HG03175 (cell line): ENCODE data around the gene UXT.
A peak's percentile ranks its signal among the peaks of the same experiment; 100 is the strongest.
"Not testable (repeated sequence)": the region's sequence is repeated elsewhere in the genome, so short reads cannot be mapped to it uniquely, and the experiment has no call there.

Experiments used
- ATAC-seq: cut with Tn5 transposase; IDR thresholded peaks from one replicate; pipeline ENCODE4 v1.9.1; 2021; ENCODE audit warnings: mild to moderate bottlenecking, moderate library complexity; ENCODE audit not compliant: unreplicated experiment

UXT gene, protein sequence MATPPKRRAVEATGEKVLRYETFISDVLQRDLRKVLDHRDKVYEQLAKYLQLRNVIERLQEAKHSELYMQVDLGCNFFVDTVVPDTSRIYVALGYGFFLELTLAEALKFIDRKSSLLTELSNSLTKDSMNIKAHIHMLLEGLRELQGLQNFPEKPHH

DNA sequence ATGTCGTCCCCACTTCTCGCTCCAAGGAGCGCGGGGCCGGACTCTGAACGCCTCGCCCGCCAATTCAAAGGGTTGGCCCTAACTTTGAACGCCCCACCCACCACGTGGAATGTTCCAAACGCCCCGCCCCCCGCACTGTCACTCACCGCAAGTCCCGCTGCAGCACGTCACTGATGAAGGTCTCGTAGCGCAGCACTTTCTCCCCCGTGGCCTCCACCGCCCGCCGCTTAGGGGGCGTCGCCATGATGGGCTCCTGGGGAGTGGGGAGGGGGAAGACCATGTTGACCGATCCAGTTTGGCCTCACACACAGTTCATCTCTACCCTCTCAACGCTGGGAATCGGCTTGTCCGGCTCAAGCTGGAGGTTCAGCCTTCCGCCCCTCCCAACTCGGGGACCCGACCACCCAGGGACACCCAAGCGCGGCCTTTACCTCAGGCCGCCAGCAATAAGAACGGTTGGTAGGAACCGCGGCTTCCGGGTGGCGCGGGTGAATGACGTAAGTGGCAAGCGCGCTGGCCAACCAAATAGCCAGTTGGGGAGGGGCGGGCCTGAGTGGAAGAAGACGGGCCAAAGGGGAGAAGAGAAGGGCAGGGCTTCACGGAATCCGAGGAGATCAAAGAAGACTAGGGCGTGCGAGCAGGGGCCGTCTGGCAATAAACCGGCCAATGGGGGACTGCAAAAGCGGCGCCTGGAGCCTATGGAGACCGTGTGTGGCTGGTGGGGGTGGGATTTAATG is at the start of gene UXT:
Gene UXT (minus strand): TSS at position 497 of the 737 bp plus-strand sequence. CDS start 253 bp downstream, at position 244.
- ATAC-seq: peak; percentile 82

DNA sequence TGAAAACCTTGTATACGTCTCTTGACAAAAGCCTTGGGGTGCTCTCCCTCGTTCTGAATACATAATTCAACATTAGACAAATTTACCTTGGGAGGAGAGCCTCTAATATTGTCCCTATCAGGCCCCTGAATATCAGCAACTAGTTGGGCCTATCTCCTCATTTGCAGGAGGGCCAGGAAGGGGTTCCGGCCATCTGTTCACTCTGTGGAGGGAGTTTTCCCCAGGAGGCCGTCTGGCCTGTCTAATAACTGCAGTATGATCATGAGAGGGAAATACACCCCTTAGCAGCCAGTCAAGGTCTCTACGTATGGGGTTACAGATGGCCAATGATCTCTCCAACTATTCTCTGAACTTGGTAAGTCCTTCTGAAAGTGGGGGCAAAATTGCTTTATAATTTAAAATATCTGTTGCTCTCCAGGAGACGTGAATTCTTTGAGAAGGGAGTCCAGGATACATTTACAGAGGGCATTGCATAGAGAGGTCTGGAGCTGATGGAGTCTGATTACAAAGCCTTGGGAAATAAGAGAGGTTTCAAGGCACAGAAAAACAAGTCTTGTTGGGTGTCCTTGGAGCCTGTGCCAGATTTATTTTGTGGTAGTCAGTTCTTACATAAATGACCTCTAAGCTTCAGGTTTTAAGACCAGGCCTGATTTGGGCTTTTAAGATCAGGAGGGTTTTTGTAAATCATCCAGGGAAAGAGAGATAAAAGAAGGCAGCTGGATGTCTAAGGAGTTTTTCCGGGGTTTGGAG is 48.2 kb upstream of the UXT start:
- ATAC-seq: no peak

- no peak for ATAC-seq
Measured at GRCh38 chrX:47706575-47706974, 47.6 kb upstream of the UXT start.

DNA sequence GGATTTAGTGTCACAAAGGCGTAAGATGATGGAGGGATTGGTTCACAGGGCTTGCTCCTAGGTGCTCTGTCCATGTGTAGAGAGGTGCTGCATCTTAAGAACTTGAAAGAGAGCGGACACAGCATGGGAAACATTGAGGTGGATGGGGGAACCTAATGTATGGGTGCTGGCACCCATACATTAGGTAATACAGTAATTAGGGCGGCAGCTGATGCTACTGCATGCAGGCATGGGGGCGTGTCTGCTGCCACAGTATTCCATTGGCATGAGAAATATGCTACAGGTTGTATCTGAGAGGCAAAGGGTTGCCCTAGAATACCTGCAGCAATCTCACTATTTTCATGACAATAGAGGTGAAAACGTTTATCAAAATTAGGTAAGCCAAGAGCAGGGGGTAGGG is 45.8 kb upstream of the UXT start:
- no peak for ATAC-seq

DNA sequence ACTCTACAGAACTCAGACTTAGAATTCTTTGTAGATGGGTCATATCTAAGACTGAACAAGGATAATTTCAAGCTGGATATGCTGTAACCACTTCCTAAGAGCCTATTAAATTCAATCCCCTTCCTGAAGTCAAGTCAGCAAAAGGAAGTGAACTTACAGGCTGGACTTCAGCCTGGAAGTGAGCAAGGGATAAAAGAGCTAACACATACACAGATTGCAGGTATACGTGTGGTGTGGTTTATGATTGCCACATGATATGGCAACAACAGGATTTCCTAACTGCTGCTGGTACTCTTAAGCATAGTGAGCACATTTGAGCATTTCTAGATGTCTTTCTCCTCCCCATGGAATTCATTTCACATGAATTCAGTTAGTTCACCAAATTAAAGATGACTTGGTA is 38.2 kb upstream of the UXT start:
- ATAC-seq: no peak

DNA sequence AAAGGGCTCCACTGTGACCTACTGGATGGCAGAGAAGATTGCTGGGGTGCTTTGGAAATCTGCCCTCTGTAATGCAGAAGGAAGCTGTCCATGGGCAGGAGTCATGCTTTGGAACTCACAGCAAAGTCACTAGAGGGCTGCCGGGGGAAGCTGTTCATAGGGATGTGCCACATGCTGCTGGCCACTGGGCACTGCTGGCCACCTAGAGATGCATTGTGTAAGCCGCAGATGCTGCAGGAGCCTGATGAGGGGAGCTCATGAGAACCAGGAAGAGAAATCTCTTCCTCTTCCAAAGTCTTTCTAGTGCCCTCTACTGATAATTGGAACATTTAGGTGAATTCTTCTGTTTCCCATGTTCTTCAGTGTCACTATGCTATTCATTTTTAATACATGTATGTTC is 31.2 kb upstream of the UXT start:
- ATAC-seq: no peak

DNA sequence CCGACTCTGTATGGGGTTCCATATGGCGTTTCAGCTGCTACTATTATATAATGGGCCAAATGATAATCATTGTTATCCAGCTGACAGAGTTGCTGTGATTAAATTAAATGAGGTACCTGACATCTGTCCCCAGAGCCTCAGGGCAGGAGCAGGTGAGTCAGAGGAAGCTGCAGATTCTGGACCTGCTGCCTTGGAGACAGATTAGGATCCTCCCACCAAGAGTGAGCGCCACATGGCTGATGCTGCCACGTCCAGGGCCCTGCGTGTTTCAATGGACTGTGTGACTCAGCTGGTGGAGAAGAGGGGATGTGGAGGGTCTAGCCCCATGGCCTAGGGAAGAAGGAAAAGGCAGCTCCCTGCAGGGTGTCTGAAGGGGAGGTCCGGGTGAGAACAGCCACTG is 28.3 kb upstream of the UXT start:
- ATAC-seq: no peak

DNA sequence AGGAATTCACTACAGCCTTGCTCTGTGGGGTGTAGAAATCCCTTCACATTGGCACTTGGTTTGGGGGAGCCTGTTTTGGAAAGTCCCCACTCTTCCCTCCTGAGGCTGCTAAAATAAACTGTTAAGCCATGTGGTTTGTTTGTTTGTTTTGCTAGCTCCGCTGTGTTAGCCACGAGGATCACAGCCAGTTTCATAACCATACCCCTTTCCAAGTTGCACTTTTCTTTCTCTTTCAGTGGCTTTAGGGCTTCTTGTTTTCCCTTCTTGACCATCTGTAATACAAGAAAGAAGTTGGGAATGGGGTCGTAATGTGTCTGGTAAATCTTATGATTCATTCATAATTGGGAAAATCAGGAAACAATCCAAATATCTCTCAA is 24.8 kb upstream of the UXT start:
- no peak for ATAC-seq

DNA sequence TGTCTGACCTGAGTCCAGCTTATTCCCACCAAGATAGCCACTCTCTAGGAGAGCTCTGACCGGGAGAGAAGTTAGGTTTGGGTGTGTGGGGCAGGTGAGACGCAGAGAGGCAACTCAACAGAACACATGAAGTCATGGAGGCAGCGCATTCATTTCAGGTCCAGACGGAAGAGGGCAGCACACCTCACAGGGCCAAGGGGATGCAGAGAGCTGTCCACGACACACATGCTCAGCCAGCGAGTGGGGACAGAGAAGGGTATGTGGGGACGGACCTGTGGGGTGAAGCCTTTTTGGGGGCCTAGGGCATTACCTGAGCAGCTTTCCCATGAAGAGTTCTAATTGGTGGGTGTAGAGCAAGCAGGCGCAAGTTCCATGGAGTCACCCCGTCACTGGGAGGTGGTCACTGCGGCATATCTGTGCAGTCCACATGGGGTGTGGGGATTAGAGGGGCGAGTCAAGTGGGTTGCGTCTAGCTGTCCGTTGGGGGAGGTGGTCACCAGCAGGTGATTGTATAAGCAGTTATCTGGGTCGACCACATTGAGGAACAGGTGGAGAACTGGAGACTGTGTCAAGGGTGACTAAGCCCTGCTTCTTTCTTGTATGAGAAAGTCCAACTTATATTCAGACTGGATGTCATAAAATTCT is 24.3 kb upstream of the UXT start:
- no peak for ATAC-seq

DNA sequence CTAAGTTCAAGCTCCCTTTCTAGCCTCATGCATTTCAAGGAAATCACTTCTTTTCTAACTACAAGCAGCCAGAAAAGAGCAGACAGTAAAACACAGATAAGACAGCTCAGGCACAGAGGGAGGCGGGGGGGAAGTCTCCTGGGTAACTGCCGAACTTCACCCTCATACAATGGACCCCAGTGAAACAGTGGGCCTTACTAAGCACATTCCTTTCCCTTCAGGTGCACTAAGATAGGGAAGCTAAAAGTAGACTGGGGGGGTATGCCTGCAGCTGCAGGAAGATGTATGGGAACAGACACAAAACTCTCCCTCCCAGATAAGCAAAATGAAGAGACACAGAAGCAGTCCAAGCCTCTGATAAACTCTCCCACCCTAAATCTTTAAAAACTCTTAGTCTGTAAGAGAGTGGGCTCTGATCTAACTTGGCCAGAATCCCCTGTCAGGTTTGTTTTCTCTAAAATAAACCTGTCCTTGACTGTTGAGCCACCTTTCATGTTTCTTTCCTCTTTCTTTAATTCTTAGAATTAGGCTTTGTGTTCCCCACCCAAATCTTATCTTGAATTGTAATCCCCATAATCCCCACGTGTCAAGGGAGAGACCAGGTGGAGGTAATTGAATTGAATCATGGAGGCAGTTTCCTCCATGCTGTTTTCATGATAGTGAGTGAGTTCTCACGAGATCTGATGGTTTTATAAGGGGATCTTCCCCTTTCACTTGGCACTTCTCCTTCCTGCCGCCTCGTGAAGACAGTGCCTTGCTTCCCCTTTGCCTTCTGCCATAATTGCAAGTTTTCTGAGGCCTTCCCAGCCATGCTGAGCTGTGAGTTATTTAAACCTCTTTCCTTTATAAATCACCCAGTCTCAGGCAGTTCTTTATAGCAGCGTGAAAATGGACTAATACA is 17.2 kb upstream of the UXT start:
- ATAC-seq: not testable (repeated sequence)

DNA sequence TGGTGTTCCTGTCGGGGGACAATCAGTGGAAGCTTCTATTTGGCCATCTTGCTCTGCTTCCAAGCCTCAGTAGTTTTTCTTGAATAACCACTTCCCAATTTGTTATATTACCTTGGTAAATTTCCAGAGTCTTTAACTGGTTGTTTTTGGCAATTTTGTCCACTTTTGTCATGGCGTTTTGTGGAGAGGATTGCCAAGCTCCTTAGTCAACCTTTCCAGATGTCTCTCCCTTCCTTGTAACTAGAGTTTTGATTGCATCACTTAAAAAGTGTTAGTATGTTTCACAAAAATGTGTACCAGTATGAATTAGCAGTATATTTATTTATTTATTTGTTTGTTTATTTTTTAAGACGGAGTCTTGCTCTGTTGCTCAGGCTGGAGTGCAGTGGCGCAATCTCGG is 15.8 kb upstream of the UXT start:
- ATAC-seq: no peak

DNA sequence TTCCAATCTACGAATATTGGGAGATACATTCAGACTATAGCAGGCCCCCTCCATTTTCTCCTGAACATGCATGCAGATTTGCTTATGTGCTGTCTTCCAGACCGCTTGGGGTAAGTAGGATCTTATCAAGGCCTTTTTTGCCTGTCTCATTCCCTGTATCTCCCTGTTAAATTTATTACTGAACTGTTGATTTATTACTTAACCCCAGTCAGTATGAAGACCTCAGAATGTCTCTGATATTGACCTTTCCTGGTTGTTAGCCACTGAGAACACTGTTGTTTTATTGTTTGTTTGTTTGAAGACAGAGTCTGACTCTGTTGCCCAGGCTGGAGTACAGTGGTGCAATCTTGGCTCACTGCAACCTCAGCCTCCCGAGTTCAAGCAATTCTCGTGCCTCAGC is 6.8 kb upstream of the UXT start:
- ATAC-seq: not testable (repeated sequence)

GRCh38 chrX:47664737-47665136 is 5.8 kb upstream of the UXT start:
- ATAC-seq: no peak

DNA sequence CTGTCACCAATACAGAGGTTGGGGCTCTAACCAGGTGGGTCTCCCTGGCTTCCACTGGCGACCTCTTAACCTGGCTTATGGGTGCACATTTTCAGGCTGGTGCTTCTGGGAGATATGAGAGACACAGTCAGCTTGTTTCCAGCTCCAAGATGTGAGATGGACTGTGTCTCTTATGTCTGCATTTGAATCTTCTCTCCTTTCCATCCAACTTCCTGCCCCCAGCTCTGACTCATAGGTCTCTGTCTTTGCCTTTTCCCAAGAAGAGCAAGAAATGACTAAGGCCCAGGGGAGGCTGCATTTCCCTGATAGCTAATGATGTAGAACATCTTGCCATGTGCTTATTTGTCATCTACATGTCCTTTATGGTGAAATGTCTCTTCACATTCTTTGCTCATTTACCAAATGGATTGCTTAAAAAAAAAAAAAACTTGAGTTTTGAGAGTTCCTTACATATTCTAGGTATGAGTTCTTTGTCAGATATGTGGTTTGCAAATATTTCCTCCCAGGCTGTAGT is 3.2 kb upstream of the UXT start:
- no peak for ATAC-seq

- ATAC-seq: no peak
Measured at GRCh38 chrX:47661539-47661938, 2.6 kb upstream of the UXT start.

DNA sequence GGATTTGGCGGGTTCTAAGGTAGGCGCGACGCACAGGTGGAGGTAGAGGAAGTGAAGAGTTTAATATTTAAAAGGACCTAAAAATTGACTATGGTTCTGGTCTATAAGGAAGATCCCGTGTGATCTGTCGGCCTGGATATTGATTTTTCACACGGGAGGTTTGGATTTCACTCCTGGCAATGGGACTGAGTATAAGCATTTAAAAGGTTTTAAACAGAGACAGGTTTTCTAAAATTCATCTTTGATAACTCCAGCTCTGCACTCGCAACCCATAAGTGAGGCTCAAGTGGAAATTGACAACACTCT is 394 bp upstream of the UXT start:
- no peak for ATAC-seq

- ATAC-seq: no peak
Measured at GRCh38 chrX:47658301-47658683, 688 bp downstream of the UXT start.

GRCh38 chrX:47651043-47651905 is 7.7 kb downstream of the UXT start:
- no peak for ATAC-seq

GRCh38 chrX:47650164-47651042 is 8.6 kb downstream of the UXT start, which contains the start of gene ELK1:
Gene ELK1, minus strand, starts transcription at chrX:47650563. Its CDS starts 9,122 bp downstream, at chrX:47641441.
- peak; percentile 91 for ATAC-seq
